Nephron progenitor cell (in vitro differentiated cells): ENCODE results near the gene PPCDC.

ENCODE experiments used
- DNase-seq: peaks from one replicate; pipeline ENCODE4 v3.0.0; 2021
- H3K27ac Mint-ChIP-seq: 2 replicates; pipeline ENCODE4 v1.8.0; 2021; ENCODE audit warnings: mild to moderate bottlenecking, moderate library complexity, mixed read lengths
- H3K27me3 Mint-ChIP-seq: 2 replicates; pipeline ENCODE4 v1.8.0; 2021; ENCODE audit warnings: mild to moderate bottlenecking, low read depth, mixed read lengths; ENCODE audit not compliant: poor library complexity
- H3K36me3 Mint-ChIP-seq: 2 replicates; pipeline ENCODE4 v1.8.0; 2021; ENCODE audit warnings: low read depth, mixed read lengths
- H3K4me1 Mint-ChIP-seq: 2 replicates; pipeline ENCODE4 v1.8.0; 2021; ENCODE audit warnings: mixed read lengths
- H3K4me3 Mint-ChIP-seq: 2 replicates; pipeline ENCODE4 v1.8.0; 2021; ENCODE audit warnings: mild to moderate bottlenecking, moderate library complexity, mixed read lengths
- H3K9me3 Mint-ChIP-seq: 2 replicates; pipeline ENCODE4 v1.8.0; 2021; ENCODE audit warnings: mild to moderate bottlenecking, moderate library complexity, mixed read lengths
- CTCF ChIP-seq: fragments of 200-600 bp; sonication (generic); IDR thresholded peaks from 2 replicates; pipeline ENCODE4 v1.5.0; 2021; ENCODE audit warnings: antibody characterized with exemption

Gene PPCDC

DNA sequence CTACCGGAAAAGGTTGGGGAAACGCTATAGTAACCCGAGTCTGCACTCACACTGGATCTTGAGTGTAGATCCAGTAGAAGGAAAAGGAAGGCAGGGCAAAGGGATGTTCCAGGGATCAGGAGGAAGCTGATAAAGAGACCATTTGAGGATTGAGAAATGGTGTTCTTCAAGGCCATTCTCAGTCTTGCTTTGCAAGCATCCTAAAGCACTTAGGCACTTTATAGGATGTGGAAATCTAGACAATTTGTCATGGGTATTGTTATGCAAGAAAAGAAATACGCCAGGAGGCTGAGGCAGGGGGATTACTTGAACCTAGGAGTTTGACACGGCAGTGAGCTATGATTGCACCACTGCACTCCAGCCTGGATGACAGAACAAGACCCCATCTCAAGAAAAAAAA is 41.2 kb upstream of the PPCDC start:
- TF ChIP-seq CTCF, result no peak
- Mint-ChIP-seq H3K27me3 (peaks cover 36% of the 10 kb centered on the region), H3K9me3 (no peaks in the 10 kb centered on the region), H3K4me3 (no peak overlapping the region), H3K4me1 (peaks cover 10% of the 10 kb centered on the region), H3K27ac (no peak overlapping the region), H3K36me3 (no peaks in the 10 kb centered on the region)
- no peak for DNase-seq

- peaks cover 40% of the 10 kb centered on the region for H3K27me3 Mint-ChIP-seq
Measured at GRCh38 chr15:74983725-74984231, 39.6 kb upstream of the PPCDC start.

GRCh38 chr15:74988007-74988800 is 35.2 kb upstream of the PPCDC start:
- TF ChIP-seq CTCF, result peak; percentile 48
- H3K4me1 Mint-ChIP-seq, result peaks cover 20% of the 10 kb centered on the region
- peaks cover 61% of the 10 kb centered on the region for H3K27me3 Mint-ChIP-seq

More at GRCh38 chr15:74983725-74984231, 39.6 kb upstream of the PPCDC start:
- H3K36me3 Mint-ChIP-seq, result no peaks in the 10 kb centered on the region
- no peak for DNase-seq
- no peak overlapping the region for H3K4me3 Mint-ChIP-seq
- no peak overlapping the region for H3K27ac Mint-ChIP-seq
- no peaks in the 10 kb centered on the region for H3K9me3 Mint-ChIP-seq
- peaks cover 10% of the 10 kb centered on the region for H3K4me1 Mint-ChIP-seq
- TF ChIP-seq CTCF, result no peak

DNA sequence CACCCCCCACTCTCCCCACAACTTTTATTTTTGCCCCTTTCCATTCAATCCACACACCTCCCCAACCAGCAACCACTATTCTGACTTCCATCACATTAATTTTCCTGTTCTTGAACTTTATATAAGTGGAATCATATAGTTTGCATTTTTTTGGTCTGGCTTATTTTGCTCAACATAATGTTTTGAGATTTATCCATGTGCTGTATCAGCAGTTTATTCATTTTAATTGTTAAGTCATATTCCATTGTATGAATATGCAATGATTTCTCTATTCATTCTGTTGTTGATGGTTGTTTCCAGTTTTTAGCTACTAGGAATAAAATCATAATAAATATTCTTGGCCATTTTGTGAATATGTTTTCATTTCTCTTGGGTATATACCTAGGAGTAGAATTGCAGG is 33.9 kb upstream of the PPCDC start:
- Mint-ChIP-seq H3K27me3 (peaks cover 61% of the 10 kb centered on the region), H3K36me3 (no peaks in the 10 kb centered on the region), H3K4me3 (no peak overlapping the region), H3K27ac (no peak overlapping the region), H3K9me3 (no peaks in the 10 kb centered on the region), H3K4me1 (peaks cover 14% of the 10 kb centered on the region)
- no peak for DNase-seq
- no peak for TF ChIP-seq CTCF

More at GRCh38 chr15:74988007-74988800, 35.2 kb upstream of the PPCDC start:
- Mint-ChIP-seq H3K36me3 (no peaks in the 10 kb centered on the region), H3K27ac (no peak overlapping the region), H3K4me3 (no peak overlapping the region), H3K9me3 (no peaks in the 10 kb centered on the region)
- DNase-seq, result peak; percentile 40

- peaks cover 66% of the 10 kb centered on the region for H3K27me3 Mint-ChIP-seq
- TF ChIP-seq CTCF, result no peak
- peaks cover 22% of the 10 kb centered on the region for H3K4me1 Mint-ChIP-seq
- peaks cover 5% of the 10 kb centered on the region for H3K36me3 Mint-ChIP-seq
- no peak overlapping the region for H3K4me3 Mint-ChIP-seq
- no peak overlapping the region for H3K27ac Mint-ChIP-seq
- DNase-seq, result no peak
- H3K9me3 Mint-ChIP-seq, result peaks cover 5% of the 10 kb centered on the region
Measured at GRCh38 chr15:74992619-74993018, 30.8 kb upstream of the PPCDC start.

GRCh38 chr15:74994236-74994635 is 29.2 kb upstream of the PPCDC start:
- DNase-seq, result no peak
- no peak overlapping the region for H3K4me3 Mint-ChIP-seq
- peaks cover 22% of the 10 kb centered on the region for H3K4me1 Mint-ChIP-seq

More at GRCh38 chr15:74994236-74994635, 29.2 kb upstream of the PPCDC start:
- H3K36me3 Mint-ChIP-seq, result peaks cover 6% of the 10 kb centered on the region
- TF ChIP-seq CTCF, result no peak
- peaks cover 78% of the 10 kb centered on the region for H3K27me3 Mint-ChIP-seq
- no peak overlapping the region for H3K27ac Mint-ChIP-seq
- H3K9me3 Mint-ChIP-seq, result peaks cover 6% of the 10 kb centered on the region
